Parathyroid adenoma (tissue), 2 donors: ENCODE measurements around the gene ZGPAT.

Source experiments
- H2AFZ ChIP-seq: fragments of 300-600 bp; sonication (generic); one replicate; pipeline ENCODE4 v1.7.0; 2017; ENCODE audit warnings: antibody characterized with exemption, mild to moderate bottlenecking
- H3K27ac ChIP-seq: fragments of 300-600 bp; sonication (generic); one replicate; pipeline ENCODE4 v1.7.0; 2017
- H3K27me3 ChIP-seq: fragments of 300-600 bp; sonication (generic); one replicate; pipeline ENCODE4 v1.7.0; 2017; ENCODE audit warnings: low read length; ENCODE audit not compliant: control insufficient read depth, insufficient read depth
- H3K36me3 ChIP-seq: fragments of 300-600 bp; sonication (generic); one replicate; pipeline ENCODE4 v1.7.0; 2017; ENCODE audit warnings: low read length; ENCODE audit not compliant: control insufficient read depth, insufficient read depth
- H3K4me1 ChIP-seq: fragments of 300-600 bp; sonication (generic); one replicate; pipeline ENCODE4 v1.7.0; 2017; ENCODE audit warnings: control low read depth
- H3K4me2 ChIP-seq: fragments of 300-600 bp; sonication (generic); one replicate; pipeline ENCODE4 v1.7.0; 2017; ENCODE audit warnings: low read length
- H3K4me3 ChIP-seq: fragments of 300-600 bp; sonication (generic); one replicate; pipeline ENCODE4 v1.7.0; 2017; ENCODE audit warnings: low read depth, low read length
- H3K79me2 ChIP-seq: fragments of 300-600 bp; sonication (generic); one replicate; pipeline ENCODE4 v1.7.0; 2017; ENCODE audit warnings: control low read depth
- H3K9ac ChIP-seq: fragments of 300-600 bp; sonication (generic); one replicate; pipeline ENCODE4 v1.7.0; 2017; ENCODE audit warnings: mild to moderate bottlenecking
- H3K9me3 ChIP-seq: fragments of 300-600 bp; sonication (generic); one replicate; pipeline ENCODE4 v1.7.0; 2017; ENCODE audit warnings: low read length; ENCODE audit not compliant: control insufficient read depth
- TF ChIP-seq, protein P1 (sequence below): fragments of 300-600 bp; sonication (generic); IDR thresholded peaks from one replicate; pipeline ENCODE4 v1.7.0; 2017; ENCODE audit warnings: antibody characterized with exemption, mild to moderate bottlenecking
- donor health status: primary hyperparathyroidism.

The ZGPAT gene

DNA sequence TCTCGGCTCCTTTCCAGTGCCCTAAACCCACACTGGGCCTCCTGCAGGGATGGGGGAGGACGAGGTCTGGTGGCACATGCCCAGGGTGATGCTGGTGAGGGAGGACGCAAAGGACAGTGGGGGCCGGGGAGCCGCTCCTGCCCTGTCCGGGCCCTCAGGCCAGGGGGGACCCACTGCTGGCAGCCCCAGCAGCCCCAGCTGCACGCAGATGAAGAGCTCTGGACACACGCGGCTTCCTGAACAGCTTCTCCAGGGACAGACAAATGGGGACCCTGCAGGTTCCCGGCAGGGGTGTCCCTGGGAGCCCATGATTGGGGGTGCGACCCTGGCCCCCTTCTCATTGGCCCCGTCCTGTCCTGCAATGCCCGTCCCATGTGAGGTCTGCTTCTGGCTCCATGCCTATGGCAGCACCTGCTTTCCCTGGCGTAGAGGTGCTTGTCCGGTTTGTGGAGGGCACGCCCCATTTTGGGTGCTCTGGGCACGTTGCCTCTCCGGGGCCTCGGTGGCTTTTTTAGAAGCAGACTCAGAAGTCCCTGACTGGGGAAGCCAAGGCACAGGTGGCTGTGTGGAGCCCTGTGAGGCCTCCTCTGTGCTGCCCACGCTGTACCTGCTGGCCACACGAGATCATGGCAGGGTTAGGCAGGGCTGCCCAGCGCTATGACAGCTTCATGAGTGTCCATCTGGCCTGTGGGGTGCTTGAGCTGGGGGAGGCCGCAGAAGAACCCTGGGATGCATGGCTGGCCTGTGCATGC, 26.8 kb upstream of the ZGPAT start:
- no peaks in the 10 kb centered on the region for H3K27me3 ChIP-seq
- H3K9me3 ChIP-seq: no peaks in the 10 kb centered on the region
- no peak overlapping the region for H3K4me2 ChIP-seq
- no peak overlapping the region for H3K27ac ChIP-seq
- H2AFZ ChIP-seq: no peak overlapping the region
- no peaks in the 10 kb centered on the region for H3K36me3 ChIP-seq
- no peaks in the 10 kb centered on the region for H3K4me1 ChIP-seq
- H3K4me3 ChIP-seq: no peak overlapping the region
- H3K79me2 ChIP-seq: no peaks in the 10 kb centered on the region
- no peak overlapping the region for H3K9ac ChIP-seq
- TF ChIP-seq, protein P1, sequence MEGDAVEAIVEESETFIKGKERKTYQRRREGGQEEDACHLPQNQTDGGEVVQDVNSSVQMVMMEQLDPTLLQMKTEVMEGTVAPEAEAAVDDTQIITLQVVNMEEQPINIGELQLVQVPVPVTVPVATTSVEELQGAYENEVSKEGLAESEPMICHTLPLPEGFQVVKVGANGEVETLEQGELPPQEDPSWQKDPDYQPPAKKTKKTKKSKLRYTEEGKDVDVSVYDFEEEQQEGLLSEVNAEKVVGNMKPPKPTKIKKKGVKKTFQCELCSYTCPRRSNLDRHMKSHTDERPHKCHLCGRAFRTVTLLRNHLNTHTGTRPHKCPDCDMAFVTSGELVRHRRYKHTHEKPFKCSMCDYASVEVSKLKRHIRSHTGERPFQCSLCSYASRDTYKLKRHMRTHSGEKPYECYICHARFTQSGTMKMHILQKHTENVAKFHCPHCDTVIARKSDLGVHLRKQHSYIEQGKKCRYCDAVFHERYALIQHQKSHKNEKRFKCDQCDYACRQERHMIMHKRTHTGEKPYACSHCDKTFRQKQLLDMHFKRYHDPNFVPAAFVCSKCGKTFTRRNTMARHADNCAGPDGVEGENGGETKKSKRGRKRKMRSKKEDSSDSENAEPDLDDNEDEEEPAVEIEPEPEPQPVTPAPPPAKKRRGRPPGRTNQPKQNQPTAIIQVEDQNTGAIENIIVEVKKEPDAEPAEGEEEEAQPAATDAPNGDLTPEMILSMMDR: no peak

DNA sequence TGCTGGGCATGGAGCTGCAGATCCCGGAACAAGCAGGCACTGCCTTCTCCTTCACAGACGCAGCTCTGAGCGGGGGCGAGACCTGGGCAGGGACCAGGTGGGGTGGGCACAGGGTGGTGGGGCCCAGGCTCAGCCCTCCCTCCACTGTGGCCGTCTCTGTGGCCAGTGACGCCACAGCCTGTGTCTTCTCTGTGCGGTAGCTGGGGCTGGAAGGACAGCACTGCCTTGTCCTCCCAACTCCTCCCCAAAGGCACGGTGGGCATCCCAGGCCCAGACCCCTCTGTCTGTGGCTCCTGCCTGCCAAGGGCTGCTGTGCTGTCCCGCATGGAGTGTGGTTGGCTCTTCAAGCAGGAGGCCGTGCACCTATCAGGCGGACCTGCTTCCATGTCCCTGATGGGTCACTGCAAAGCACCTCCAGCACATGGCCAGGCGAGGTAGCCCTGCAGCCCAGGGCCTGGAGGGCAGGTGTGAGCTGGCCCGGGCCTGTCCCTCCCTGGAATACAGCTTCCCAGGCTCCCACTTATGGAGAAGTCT, 26.2 kb upstream of the ZGPAT start:
- no peak overlapping the region for H3K27ac ChIP-seq
- no peaks in the 10 kb centered on the region for H3K9me3 ChIP-seq
- no peaks in the 10 kb centered on the region for H3K79me2 ChIP-seq
- H3K4me2 ChIP-seq: no peak overlapping the region
- TF ChIP-seq, protein P1: no peak
- H3K27me3 ChIP-seq: no peaks in the 10 kb centered on the region
- H3K4me3 ChIP-seq: no peak overlapping the region
- no peak overlapping the region for H2AFZ ChIP-seq
- H3K9ac ChIP-seq: no peak overlapping the region
- H3K4me1 ChIP-seq: no peaks in the 10 kb centered on the region
- H3K36me3 ChIP-seq: no peaks in the 10 kb centered on the region

- Histone ChIP-seq H3K27me3 (no peaks in the 10 kb centered on the region), H3K4me3 (no peak overlapping the region), H3K9me3 (no peaks in the 10 kb centered on the region), H3K36me3 (no peaks in the 10 kb centered on the region), H3K27ac (no peak overlapping the region), H3K79me2 (no peaks in the 10 kb centered on the region), H3K4me1 (no peaks in the 10 kb centered on the region), H3K4me2 (no peak overlapping the region), H2AFZ (no peak overlapping the region), H3K9ac (no peak overlapping the region)
- TF ChIP-seq, protein P1: no peak
Measured at GRCh38 chr20:63682384-63683139, 25.3 kb upstream of the ZGPAT start.

GRCh38 chr20:63685269-63686026, 22.4 kb upstream of the ZGPAT start:
- Histone ChIP-seq H3K9me3 (no peaks in the 10 kb centered on the region), H3K27ac (peak overlapping the region; percentile 78), H3K36me3 (no peaks in the 10 kb centered on the region), H3K4me3 (no peak overlapping the region), H3K27me3 (no peaks in the 10 kb centered on the region), H3K79me2 (no peaks in the 10 kb centered on the region), H3K9ac (no peak overlapping the region), H3K4me1 (no peaks in the 10 kb centered on the region), H3K4me2 (no peak overlapping the region), H2AFZ (no peak overlapping the region)
- TF ChIP-seq, protein P1: no peak
